Natural killer cell (primary cell): ENCODE measurements around the gene CDR2L. TPM values are rescaled to one million over a fixed set of nuclear protein-coding genes. Genes with fewer than 3 reads are reported as not detected.

Experiments
- ATAC-seq, 3 donors: fragments of 150-1000 bp in 2 of 3; fragments of 200-7000 bp in 1 of 3; cut with Tn5 transposase; 1 replicate in 1 of 3; 2 replicates in 2 of 3; pipeline ENCODE4 v1.10.0; 2021; ENCODE audit warnings: mild to moderate bottlenecking in 2 of 3, moderate library complexity in 2 of 3
- DNase-seq, 2 donors: peaks; one replicate each; pipeline versions ENCODE4 v3.0.0 to v3.0.0-alpha.2; 2013 to 2021; ENCODE audit warnings: mixed read lengths in 1 of 2
- H3K27ac ChIP-seq: one replicate; pipeline ENCODE4 v1.5.1; 2013; ENCODE audit warnings: mild to moderate bottlenecking, low read length
- H3K27me3 ChIP-seq: one replicate; pipeline ENCODE4 v1.6.1; 2013; ENCODE audit warnings: low read length; ENCODE audit not compliant: control insufficient read depth, insufficient read depth
- H3K36me3 ChIP-seq: one replicate; pipeline ENCODE4 v1.6.1; 2013; ENCODE audit warnings: low read length; ENCODE audit not compliant: control insufficient read depth, insufficient read depth
- H3K4me1 ChIP-seq: one replicate; pipeline ENCODE4 v1.6.1; 2013; ENCODE audit warnings: low read length; ENCODE audit not compliant: control insufficient read depth, insufficient read depth
- H3K4me3 ChIP-seq: one replicate; pipeline ENCODE4 v1.5.1; 2013; ENCODE audit warnings: low read length
- H3K9me3 ChIP-seq: one replicate; pipeline ENCODE4 v1.6.1; 2013; ENCODE audit warnings: low read length; ENCODE audit not compliant: control insufficient read depth, insufficient read depth
- H3K27ac Mint-ChIP-seq, 2 donors: one replicate each; pipeline ENCODE4 v1.8.0; 2022; ENCODE audit warnings: mild to moderate bottlenecking in 2 of 2, mixed read lengths in 2 of 2, moderate library complexity in 1 of 2
- H3K27me3 Mint-ChIP-seq, 2 donors: one replicate each; pipeline ENCODE4 v1.8.0; 2022; ENCODE audit warnings: low read depth in 2 of 2, mixed read lengths in 2 of 2
- H3K36me3 Mint-ChIP-seq: one replicate; pipeline ENCODE4 v1.8.0; 2022; ENCODE audit warnings: mixed read lengths
- H3K4me1 Mint-ChIP-seq, 2 donors: one replicate each; pipeline ENCODE4 v1.8.0; 2022; ENCODE audit warnings: mixed read lengths in 2 of 2
- H3K4me3 Mint-ChIP-seq: one replicate; pipeline ENCODE4 v1.8.0; 2022; ENCODE audit warnings: mild to moderate bottlenecking, moderate library complexity, mixed read lengths
- H3K9me3 Mint-ChIP-seq, 2 donors: one replicate each; pipeline ENCODE4 v1.8.0; 2022; ENCODE audit warnings: mixed read lengths in 2 of 2
- CTCF ChIP-seq: fragments of 200-600 bp; IDR thresholded peaks from one replicate; pipeline ENCODE4 v1.8.0; 2022; ENCODE audit warnings: antibody characterized with exemption
- WGBS: methylation state at CpG from one replicate; pipeline ENCODE4 v1.1.7; 2013; ENCODE audit warnings: missing lambda C conversion rate; ENCODE audit not compliant: insufficient coverage; 5-methylcytosine and 5-hydroxymethylcytosine counted together
- intact Hi-C: fragments of 100-400 bp; cut with micrococcal nuclease; formaldehyde crosslinking; loops from one replicate; pipeline ENCODE4 v1.14.2; 2022
- total RNA-seq, 4 donors: library from RNA; stranded (reverse); fragments of 120-200 nt in 1 of 4; gene quantifications; one replicate each; pipeline versions ENCODE4 v1.2.3 to v1.2.4, GENCODE V29; 2013 to 2022

The CDR2L gene
- total RNA-seq, 3 donors from 2014 or later (not counting 1 experiment from before 2014, with no cell fraction given): 0.14 to 0.23 TPM; not detected in 1

- no peaks in the 10 kb centered on the region for H3K4me1 Mint-ChIP-seq
- no peaks in the 10 kb centered on the region for H3K9me3 ChIP-seq
- TF ChIP-seq CTCF: no peak
- DNase-seq: no peak
- H3K27me3 Mint-ChIP-seq: no peaks in the 10 kb centered on the region
- H3K27ac Mint-ChIP-seq: no peak overlapping the region
- no peaks in the 10 kb centered on the region for H3K36me3 Mint-ChIP-seq
- no peak overlapping the region for H3K4me3 ChIP-seq
- no peak overlapping the region for H3K27ac ChIP-seq
- no peaks in the 10 kb centered on the region for H3K36me3 ChIP-seq
- no peak overlapping the region for H3K4me3 Mint-ChIP-seq
- no peak for ATAC-seq
- no peaks in the 10 kb centered on the region for H3K9me3 Mint-ChIP-seq
- intact Hi-C loops: no loop called here
- no peaks in the 10 kb centered on the region for H3K4me1 ChIP-seq
- no peaks in the 10 kb centered on the region for H3K27me3 ChIP-seq
- 85% methylated on average over 24 of the region's 24 CpGs for WGBS
These were observed 34.9 kb upstream of the CDR2L start for GRCh38 chr17:74952431-74953133.

GRCh38 chr17:74953134-74953687, 34.2 kb upstream of the CDR2L start:
- no peaks in the 10 kb centered on the region for H3K4me1 Mint-ChIP-seq
- H3K36me3 Mint-ChIP-seq: no peaks in the 10 kb centered on the region
- TF ChIP-seq CTCF: no peak
- H3K9me3 ChIP-seq: no peaks in the 10 kb centered on the region
- H3K4me3 ChIP-seq: no peak overlapping the region
- intact Hi-C loops: no loop called here
- WGBS: 89% methylated on average over 11 of the region's 11 CpGs
- H3K4me3 Mint-ChIP-seq: no peak overlapping the region
- H3K27ac Mint-ChIP-seq: no peak overlapping the region
- no peaks in the 10 kb centered on the region for H3K36me3 ChIP-seq
- no peaks in the 10 kb centered on the region for H3K27me3 ChIP-seq
- no peak overlapping the region for H3K27ac ChIP-seq
- DNase-seq: no peak
- H3K27me3 Mint-ChIP-seq: no peaks in the 10 kb centered on the region
- no peak for ATAC-seq
- H3K4me1 ChIP-seq: peaks cover 3% of the 10 kb centered on the region
- no peaks in the 10 kb centered on the region for H3K9me3 Mint-ChIP-seq

DNA sequence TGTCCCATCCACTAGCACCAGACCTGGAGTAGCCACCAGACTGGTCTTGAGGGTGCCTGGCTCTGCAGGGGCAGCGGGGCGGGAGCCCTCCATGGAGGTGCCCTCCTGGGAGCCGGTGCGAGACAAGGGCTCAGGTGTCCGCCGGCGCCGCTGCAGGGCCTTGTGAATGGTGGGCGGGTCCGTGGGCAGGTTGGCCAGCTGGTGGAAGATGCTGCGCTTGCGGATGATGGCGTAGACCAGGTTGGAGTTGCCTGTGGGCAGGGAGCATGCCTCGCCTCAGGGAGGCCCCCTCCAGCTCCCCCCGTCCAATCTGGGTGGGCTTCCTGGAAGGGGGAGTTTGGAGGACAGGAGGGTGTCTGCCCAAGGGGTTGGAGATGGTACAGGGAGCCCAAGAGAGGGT, 33.3 kb upstream of the CDR2L start:
- Mint-ChIP-seq H3K4me1 (no peaks in the 10 kb centered on the region), H3K27me3 (no peaks in the 10 kb centered on the region), H3K4me3 (no peak overlapping the region), H3K27ac (no peak overlapping the region), H3K36me3 (no peaks in the 10 kb centered on the region), H3K9me3 (no peaks in the 10 kb centered on the region)
- DNase-seq: no peak
- Histone ChIP-seq H3K9me3 (no peaks in the 10 kb centered on the region), H3K4me1 (peaks cover 3% of the 10 kb centered on the region), H3K27me3 (no peaks in the 10 kb centered on the region), H3K36me3 (no peaks in the 10 kb centered on the region), H3K27ac (no peak overlapping the region), H3K4me3 (no peak overlapping the region)
- TF ChIP-seq CTCF: no peak
- 94% methylated on average over 15 of the region's 15 CpGs for WGBS
- no peak for ATAC-seq
- intact Hi-C loops: no loop called here
